H1 (cell line): ENCODE results near the gene LMNTD1.

Source experiments
- EZH2 ChIP-seq: fragments of 200-600 bp; sonication (generic); IDR thresholded peaks from 2 replicates; pipeline ENCODE4 v1.7.1; 2012; ENCODE audit warnings: low read depth, mild to moderate bottlenecking, moderate library complexity, low read length, inconsistent platforms; ENCODE audit not compliant: severe bottlenecking
- SIN3A ChIP-seq, 2 experiments: IDR thresholded peaks in 1 of 2; conservative IDR thresholded peaks in 1 of 2; 2 replicates each; pipeline ENCODE4 v1.6.1; 2011 to 2012; ENCODE audit warnings: low read length in 2 of 2, improper control_type of control experiment in 1 of 2, low read depth in 1 of 2, mild to moderate bottlenecking in 1 of 2
- TF ChIP-seq, protein P1 (sequence below), 3 experiments: IDR thresholded peaks; 1 replicate in 2 of 3; 2 replicates in 1 of 3; pipeline versions ENCODE4 v1.5.1 to v1.6.1; 2011; ENCODE audit warnings: low read length in 3 of 3, mild to moderate bottlenecking in 3 of 3, inconsistent platforms in 2 of 3, low read depth in 1 of 3, moderate library complexity in 1 of 3; ENCODE audit not compliant: insufficient read depth in 1 of 3; ENCODE audit errors: control extremely low read depth in 1 of 3

DNA sequence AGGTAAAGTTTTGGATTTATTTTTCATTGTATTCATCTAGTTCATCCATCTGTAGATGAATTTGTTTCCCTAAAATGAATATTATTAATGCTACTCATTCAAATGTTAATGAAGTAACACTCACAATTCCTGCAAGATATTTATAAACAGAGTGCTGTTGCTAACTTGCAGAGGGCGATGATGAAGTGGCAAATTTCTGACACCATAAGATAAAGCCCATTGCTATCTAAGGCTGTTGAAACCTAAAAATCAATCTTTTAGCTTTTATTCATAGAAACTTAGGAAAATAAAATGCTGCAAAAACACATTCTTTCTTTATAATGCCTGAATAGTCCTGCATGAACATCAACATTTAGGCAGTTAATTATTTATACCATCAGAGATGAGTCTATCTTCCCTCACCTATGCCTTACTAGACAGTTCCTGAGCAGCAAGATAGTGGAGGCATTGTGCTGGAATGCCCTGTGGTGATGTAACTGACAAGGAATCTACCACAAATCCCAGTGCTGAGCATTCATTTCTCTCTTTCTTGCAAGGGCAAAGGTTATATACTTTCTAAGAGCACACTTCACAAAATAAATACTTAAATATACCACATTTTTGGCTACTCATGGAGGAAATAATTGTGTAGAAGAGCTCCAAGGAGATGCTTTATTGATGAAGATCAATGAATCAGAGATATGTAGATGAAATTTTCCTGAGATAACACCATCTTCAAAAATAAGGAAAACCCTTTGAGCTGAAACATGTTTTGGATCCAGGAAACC is 57.6 kb downstream of the LMNTD1 start:
- TF ChIP-seq, protein P1, sequence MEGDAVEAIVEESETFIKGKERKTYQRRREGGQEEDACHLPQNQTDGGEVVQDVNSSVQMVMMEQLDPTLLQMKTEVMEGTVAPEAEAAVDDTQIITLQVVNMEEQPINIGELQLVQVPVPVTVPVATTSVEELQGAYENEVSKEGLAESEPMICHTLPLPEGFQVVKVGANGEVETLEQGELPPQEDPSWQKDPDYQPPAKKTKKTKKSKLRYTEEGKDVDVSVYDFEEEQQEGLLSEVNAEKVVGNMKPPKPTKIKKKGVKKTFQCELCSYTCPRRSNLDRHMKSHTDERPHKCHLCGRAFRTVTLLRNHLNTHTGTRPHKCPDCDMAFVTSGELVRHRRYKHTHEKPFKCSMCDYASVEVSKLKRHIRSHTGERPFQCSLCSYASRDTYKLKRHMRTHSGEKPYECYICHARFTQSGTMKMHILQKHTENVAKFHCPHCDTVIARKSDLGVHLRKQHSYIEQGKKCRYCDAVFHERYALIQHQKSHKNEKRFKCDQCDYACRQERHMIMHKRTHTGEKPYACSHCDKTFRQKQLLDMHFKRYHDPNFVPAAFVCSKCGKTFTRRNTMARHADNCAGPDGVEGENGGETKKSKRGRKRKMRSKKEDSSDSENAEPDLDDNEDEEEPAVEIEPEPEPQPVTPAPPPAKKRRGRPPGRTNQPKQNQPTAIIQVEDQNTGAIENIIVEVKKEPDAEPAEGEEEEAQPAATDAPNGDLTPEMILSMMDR (IDR thresholded peaks at IDR 0.05; ENCODE audit: control extremely low read depth in 1 of 3, insufficient read depth in 1 of 3, low read depth in 1 of 3, low read length in 3 of 3): no peak
- TF ChIP-seq SIN3A (conservative IDR thresholded peaks at IDR 0.05 in 1 of 2, IDR thresholded peaks at IDR 0.05 in 1 of 2; ENCODE audit: low read depth in 1 of 2, low read length in 2 of 2) (no peak), EZH2 (no peak)
